Measurements from ENCODE around the gene RIMBP3B. TPM values are rescaled to one million over a fixed set of nuclear protein-coding genes. Genes with fewer than 3 reads are reported as not detected.
"Not testable (repeated sequence)": the region's sequence is repeated elsewhere in the genome, so short reads cannot be mapped to it uniquely, and the experiment has no call there.

Gene RIMBP3B
- total RNA-seq, 1 experiment from 2014 or later: 0.39 TPM

DNA sequence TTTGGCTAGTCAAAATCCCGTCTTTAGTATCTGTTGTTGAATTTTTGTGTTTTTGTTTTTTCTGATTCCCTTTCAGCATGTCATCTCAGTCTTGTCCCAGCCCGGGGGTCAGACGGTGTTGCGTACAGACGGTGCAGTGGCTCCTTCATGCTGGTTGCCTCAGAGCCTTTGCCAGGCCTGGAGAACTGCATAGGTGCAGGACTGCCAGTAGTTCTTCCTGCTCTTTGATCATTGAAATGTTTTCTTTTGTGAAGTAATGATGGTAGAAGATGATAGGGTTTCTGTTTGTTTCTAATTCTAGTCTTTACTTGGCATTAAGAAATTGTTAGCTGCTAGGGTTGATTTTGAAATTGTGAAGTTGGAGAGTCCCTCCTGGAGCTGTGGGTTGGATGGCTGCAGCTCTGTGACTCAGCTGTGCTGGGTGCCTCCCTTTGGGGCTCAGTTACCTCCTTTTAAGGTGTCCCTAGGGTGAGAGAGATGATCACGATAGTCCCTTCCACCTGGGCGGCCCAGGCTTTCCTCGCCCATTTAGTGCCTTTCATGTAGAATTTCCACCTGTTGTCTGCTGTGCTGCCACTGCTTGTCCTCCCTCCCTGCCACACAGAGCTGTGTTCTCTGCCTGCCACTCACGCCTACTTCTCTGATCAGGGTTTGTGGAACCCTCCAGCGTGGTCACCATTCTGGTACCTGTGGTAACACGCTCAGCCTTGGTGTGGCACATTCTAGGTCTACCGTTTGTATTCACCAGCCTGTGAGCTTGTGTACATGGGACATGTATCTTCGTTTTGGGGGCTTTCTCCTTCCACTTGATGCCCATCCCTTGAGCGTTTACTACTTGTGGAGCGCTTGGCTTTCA, 51.1 kb downstream of the RIMBP3B start:
- not testable (repeated sequence) for H3K9me3 ChIP-seq (ENCODE audit: control insufficient read depth, low read depth, low read length); H3K27ac Mint-ChIP-seq; H2BK20ac ChIP-seq (ENCODE audit: low read depth, low read length, poor library complexity, severe bottlenecking); H3K4me3 Mint-ChIP-seq; H2BK12ac ChIP-seq (ENCODE audit: insufficient read length, low read depth, low read length); H3K14ac ChIP-seq (ENCODE audit: insufficient read depth, low read length); H2AK5ac ChIP-seq (ENCODE audit: insufficient read length, low read length); H2BK120ac ChIP-seq (ENCODE audit: low read depth, low read length, poor library complexity, severe bottlenecking); H4K91ac ChIP-seq (ENCODE audit: insufficient read length, low read depth, low read length); H2BK5ac ChIP-seq (ENCODE audit: insufficient read length, low read length); H3K4me1 ChIP-seq (ENCODE audit: insufficient read depth, low read length); H3K9me3 Mint-ChIP-seq; H3K56ac ChIP-seq (ENCODE audit: insufficient read length, low read depth, low read length); H4K20me1 ChIP-seq (ENCODE audit: control insufficient read depth, insufficient read depth, insufficient read length); H3K27ac ChIP-seq (ENCODE audit: insufficient read length, low read depth, low read length); H3K9ac ChIP-seq (ENCODE audit: extremely low read depth, insufficient read length, low read length); H2BK15ac ChIP-seq (ENCODE audit: low read depth, low read length); H4K8ac ChIP-seq (replicated peaks; ENCODE audit: insufficient read length, low read depth, low read length); DNase-seq; H3K23me2 ChIP-seq (ENCODE audit: insufficient read length, low read depth, low read length, poor library complexity, severe bottlenecking); H3K23ac ChIP-seq (ENCODE audit: insufficient read length, low read depth, low read length); H3K4me2 ChIP-seq (ENCODE audit: insufficient read depth, insufficient read length, low read length); H3K79me2 ChIP-seq (ENCODE audit: insufficient read depth, low read length); H3K4ac ChIP-seq (ENCODE audit: low read depth, low read length); H3T11ph ChIP-seq (ENCODE audit: low read length); H3K27me3 ChIP-seq (ENCODE audit: insufficient read depth, low read length); H3K27me3 Mint-ChIP-seq (ENCODE audit: low read depth); H2AFZ ChIP-seq (ENCODE audit: low read length); H3K18ac ChIP-seq (ENCODE audit: insufficient read length, low read depth, low read length); H3K36me3 Mint-ChIP-seq (ENCODE audit: insufficient read depth in 1 of 3, low read depth in 3 of 3); H3K79me1 ChIP-seq (ENCODE audit: insufficient read depth, low read depth, low read length, poor library complexity, severe bottlenecking); H3K4me1 Mint-ChIP-seq; H4K5ac ChIP-seq (ENCODE audit: insufficient read length, low read depth, low read length)
- WGBS (ENCODE audit: extremely low coverage, insufficient read length, low lambda C conversion rate): no CpG with 5 or more reads among the region's 15 CpGs

DNA sequence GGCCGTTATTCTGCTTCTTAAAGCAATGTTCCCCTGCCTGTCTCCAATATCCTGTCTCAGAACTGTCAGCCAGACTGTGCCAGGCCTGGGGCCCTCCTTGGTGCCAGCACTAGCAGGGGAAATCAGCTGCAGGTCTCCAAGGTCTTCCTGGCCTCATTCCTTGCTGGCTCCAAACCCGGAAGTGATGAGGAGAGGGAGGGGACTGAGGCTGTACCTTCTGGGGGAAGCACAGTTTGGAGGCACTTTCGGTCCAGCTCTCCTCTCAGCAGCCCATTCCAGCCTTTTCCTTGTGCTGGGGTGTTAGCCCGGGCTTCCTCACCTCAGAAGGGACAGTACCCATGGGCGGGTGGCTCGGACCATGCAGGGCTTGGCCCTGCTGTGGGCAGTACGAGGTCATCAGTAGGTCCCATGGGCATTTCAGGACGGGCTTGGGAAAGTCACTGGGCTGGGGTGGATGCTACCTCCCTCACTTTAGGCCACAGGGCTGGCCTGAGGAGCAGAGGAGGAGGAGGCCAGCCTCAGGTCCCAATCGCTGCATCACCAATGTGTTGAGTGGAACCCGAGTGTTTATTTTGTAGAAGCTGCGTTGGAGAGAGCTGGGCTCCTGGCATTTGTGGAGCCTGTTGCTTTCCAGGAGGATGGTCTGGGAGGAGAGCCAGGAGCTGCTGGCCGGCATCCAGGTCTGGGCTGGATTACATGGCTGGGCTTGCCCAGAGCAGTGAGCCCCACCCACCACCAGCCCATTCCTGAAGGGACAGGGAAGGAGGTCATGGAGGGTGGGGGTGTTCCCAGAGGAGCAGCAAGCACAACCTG, 52.7 kb downstream of the RIMBP3B start:
- not testable (repeated sequence) for H4K91ac ChIP-seq (ENCODE audit: insufficient read length, low read depth, low read length); H3K79me2 ChIP-seq (ENCODE audit: insufficient read depth, low read length); H3K4ac ChIP-seq (ENCODE audit: low read depth, low read length); H3K36me3 Mint-ChIP-seq (ENCODE audit: insufficient read depth in 1 of 3, low read depth in 3 of 3); H3K56ac ChIP-seq (ENCODE audit: insufficient read length, low read depth, low read length); H2AK5ac ChIP-seq (ENCODE audit: insufficient read length, low read length); H3K27me3 ChIP-seq (ENCODE audit: insufficient read depth, low read length); H3T11ph ChIP-seq (ENCODE audit: low read length); H2BK20ac ChIP-seq (ENCODE audit: low read depth, low read length, poor library complexity, severe bottlenecking); H2AFZ ChIP-seq (ENCODE audit: low read length); H3K4me1 Mint-ChIP-seq; H3K23ac ChIP-seq (ENCODE audit: insufficient read length, low read depth, low read length); H3K9ac ChIP-seq (ENCODE audit: extremely low read depth, insufficient read length, low read length); H3K23me2 ChIP-seq (ENCODE audit: insufficient read length, low read depth, low read length, poor library complexity, severe bottlenecking); H4K8ac ChIP-seq (replicated peaks; ENCODE audit: insufficient read length, low read depth, low read length); H3K4me1 ChIP-seq (ENCODE audit: insufficient read depth, low read length); DNase-seq; H2BK12ac ChIP-seq (ENCODE audit: insufficient read length, low read depth, low read length); H3K27ac Mint-ChIP-seq; H4K20me1 ChIP-seq (ENCODE audit: control insufficient read depth, insufficient read depth, insufficient read length); H2BK120ac ChIP-seq (ENCODE audit: low read depth, low read length, poor library complexity, severe bottlenecking); H2BK15ac ChIP-seq (ENCODE audit: low read depth, low read length); H3K27ac ChIP-seq (ENCODE audit: insufficient read length, low read depth, low read length); H3K9me3 ChIP-seq (ENCODE audit: control insufficient read depth, low read depth, low read length); H2BK5ac ChIP-seq (ENCODE audit: insufficient read length, low read length); H4K5ac ChIP-seq (ENCODE audit: insufficient read length, low read depth, low read length); H3K27me3 Mint-ChIP-seq (ENCODE audit: low read depth); H3K4me3 Mint-ChIP-seq; H3K79me1 ChIP-seq (ENCODE audit: insufficient read depth, low read depth, low read length, poor library complexity, severe bottlenecking); H3K9me3 Mint-ChIP-seq; H3K4me2 ChIP-seq (ENCODE audit: insufficient read depth, insufficient read length, low read length); H3K14ac ChIP-seq (ENCODE audit: insufficient read depth, low read length); H3K18ac ChIP-seq (ENCODE audit: insufficient read length, low read depth, low read length)
- WGBS (ENCODE audit: extremely low coverage, insufficient read length, low lambda C conversion rate): no CpG with 5 or more reads among the region's 12 CpGs

Data from H9 (cell line).